Fibroblast of mammary gland (primary cell): ENCODE measurements around the gene ACKR3.

Experiments
- DNase-seq: peaks from one replicate; pipeline ENCODE4 v3.0.0-alpha.2; 2010; ENCODE audit warnings: low read depth
- H3K4me3 ChIP-seq: 2 replicates; pipeline ENCODE4 v1.5.1; 2011; ENCODE audit warnings: low read depth, mild to moderate bottlenecking, low read length, moderate library complexity; ENCODE audit not compliant: control insufficient read depth
- TF ChIP-seq, protein P1 (sequence below): conservative IDR thresholded peaks from 2 replicates; pipeline ENCODE4 v1.5.1; 2011; ENCODE audit warnings: low read depth, low read length, inconsistent platforms; ENCODE audit not compliant: control insufficient read depth, insufficient read depth

The ACKR3 gene

DNA sequence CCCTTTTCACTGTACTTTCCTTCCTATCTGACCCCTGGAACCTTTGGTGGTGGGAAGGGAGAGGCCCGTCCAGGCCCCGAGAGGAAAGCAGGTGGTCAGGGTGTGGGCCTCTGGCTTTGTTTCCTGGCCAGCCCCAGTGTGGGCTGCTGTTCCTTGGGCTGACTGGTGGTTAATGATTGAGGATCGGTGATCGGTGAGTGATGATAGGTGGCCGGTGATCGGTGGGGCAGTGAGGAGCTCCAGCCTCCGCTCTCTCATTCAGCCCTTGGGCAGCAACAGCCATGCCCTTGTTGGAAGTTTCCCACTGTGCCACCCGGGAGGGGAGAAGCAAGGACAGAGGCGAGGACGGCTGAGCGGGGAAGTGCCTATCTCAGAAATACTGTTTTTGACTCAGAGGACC is 7.3 kb downstream of the ACKR3 start:
- DNase-seq: no peak
- TF ChIP-seq, protein P1, sequence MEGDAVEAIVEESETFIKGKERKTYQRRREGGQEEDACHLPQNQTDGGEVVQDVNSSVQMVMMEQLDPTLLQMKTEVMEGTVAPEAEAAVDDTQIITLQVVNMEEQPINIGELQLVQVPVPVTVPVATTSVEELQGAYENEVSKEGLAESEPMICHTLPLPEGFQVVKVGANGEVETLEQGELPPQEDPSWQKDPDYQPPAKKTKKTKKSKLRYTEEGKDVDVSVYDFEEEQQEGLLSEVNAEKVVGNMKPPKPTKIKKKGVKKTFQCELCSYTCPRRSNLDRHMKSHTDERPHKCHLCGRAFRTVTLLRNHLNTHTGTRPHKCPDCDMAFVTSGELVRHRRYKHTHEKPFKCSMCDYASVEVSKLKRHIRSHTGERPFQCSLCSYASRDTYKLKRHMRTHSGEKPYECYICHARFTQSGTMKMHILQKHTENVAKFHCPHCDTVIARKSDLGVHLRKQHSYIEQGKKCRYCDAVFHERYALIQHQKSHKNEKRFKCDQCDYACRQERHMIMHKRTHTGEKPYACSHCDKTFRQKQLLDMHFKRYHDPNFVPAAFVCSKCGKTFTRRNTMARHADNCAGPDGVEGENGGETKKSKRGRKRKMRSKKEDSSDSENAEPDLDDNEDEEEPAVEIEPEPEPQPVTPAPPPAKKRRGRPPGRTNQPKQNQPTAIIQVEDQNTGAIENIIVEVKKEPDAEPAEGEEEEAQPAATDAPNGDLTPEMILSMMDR: no peak
- no peak overlapping the region for H3K4me3 ChIP-seq

DNA sequence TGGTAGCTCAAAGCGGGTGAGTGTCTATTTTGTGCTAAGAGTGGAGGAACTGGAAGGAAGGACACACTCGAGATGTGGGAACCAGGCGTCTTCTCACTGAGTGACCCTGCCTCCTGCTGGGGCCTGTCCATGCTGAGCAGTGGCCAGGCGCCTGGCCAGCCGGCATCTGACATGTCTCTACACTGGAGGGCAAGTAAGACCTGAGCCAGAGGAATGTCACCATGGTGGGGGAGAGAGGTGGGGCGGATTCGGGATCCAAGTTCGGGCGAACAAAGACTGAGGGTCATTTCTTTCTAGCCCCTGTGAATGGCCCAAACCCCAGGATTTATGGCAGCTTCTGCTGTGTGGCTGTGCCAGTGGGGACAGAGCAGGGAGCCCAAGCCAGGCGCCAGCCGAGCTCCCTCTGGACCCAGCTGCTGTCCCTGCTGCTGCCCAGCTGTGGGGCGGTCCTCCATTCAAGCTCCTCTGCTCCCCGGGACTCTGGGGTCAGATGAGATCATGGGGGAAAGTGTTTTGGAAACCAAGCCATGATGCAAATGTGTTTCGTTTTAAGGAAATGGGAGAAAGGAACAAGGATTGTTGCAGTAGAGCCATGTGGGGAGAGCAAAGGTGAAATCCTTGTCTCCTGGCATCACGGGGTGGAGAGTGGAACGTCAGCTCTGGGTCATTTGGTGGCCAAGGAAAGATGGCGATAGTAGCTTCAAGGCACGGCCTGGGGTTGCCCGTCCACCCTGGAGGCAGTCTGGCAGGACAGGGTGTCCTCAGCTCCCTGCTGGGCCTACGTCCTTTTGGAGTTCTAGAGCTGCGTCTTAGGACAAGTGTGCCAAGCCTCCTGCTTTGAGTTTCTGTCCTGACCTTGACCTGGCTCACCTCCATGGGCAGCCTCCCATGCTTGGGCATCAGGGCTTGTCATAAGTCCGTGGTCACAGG is 8.1 kb downstream of the ACKR3 start:
- TF ChIP-seq, protein P1: no peak
- H3K4me3 ChIP-seq: no peak overlapping the region
- no peak for DNase-seq

DNA sequence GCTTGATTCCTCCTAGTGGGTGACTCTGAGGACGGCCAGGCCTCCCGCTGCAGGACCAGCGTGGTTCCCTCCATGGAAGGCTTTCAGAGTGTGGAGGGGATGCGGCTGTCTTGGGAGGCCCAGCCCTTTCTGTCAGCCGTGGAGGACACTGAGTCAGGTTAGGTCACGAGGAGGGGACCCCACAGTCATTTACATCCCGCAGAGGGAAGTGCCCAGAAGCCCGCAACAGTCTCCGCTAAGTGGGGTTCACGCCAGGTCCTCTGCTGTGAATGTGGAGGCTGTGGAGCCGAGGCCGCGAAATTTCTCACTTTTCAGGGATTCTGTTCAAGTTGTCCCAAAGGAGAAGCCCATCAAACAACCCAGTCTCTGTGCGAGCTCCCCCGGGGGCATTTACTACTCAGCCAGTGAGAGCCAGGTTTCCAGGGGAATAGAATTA is 8.8 kb downstream of the ACKR3 start:
- TF ChIP-seq, protein P1: no peak
- DNase-seq: no peak
- H3K4me3 ChIP-seq: no peak overlapping the region

DNA sequence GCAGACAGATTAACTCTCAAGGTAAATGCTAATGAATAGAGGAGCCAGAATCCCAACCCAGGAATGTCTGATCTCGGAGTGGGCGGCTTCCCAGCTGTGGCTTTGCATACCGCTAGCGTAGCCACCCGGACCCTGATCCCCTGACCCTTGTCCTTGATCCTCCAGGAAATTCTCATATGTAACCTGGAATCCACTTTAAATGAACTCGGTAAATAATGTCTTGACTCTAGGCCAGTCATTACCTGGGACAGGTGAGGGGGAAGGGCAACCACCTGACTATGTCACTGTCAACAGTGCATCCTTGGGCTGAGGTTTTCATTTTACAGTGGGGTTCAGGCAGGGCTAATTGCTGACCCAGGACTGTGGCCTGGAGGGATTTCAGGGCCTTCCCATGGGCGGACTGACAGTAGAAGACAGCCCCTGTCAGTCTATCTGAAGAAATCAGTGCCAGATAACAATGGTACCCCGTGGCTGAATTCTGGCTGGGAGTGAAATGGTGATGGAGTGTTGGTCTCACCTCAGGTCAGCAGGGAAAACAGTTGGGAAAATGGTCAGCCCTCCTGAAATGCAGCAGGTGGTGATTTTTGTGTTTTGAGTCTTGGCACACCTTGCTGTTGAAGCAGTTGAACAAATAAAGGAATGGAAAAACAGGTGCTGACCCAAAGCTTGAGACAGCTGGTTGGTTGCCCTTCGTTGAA is 9.6 kb downstream of the ACKR3 start:
- DNase-seq: no peak
- H3K4me3 ChIP-seq: no peak overlapping the region
- TF ChIP-seq, protein P1: no peak

DNA sequence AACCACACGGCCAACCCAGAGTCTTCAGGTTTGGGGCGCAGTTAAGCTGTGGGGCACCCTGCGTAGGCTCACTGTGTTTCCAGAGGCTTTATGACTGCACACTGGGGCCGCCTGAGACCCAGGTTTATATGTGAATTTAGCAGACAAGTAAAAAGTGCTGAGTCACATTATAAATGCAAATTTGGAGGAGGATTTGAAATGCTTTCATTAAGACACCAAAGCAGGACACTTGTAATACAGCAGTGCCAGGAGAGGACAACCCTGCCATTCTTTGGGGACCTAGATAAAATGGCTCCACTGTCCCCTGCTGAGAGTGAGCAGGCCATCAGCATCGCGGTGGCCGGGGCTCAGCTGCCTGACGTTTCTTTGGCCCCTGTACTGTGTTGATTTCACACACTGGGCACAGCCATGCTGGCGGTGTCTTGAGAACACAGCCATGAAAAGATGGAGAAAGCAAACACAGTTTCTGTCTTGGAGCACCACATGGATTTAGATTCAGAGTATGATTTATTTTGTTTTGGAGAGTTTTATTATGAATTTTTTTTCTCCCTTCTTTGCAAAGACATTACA is 10.2 kb downstream of the ACKR3 start:
- H3K4me3 ChIP-seq: no peak overlapping the region
- TF ChIP-seq, protein P1: no peak
- DNase-seq: no peak

DNA sequence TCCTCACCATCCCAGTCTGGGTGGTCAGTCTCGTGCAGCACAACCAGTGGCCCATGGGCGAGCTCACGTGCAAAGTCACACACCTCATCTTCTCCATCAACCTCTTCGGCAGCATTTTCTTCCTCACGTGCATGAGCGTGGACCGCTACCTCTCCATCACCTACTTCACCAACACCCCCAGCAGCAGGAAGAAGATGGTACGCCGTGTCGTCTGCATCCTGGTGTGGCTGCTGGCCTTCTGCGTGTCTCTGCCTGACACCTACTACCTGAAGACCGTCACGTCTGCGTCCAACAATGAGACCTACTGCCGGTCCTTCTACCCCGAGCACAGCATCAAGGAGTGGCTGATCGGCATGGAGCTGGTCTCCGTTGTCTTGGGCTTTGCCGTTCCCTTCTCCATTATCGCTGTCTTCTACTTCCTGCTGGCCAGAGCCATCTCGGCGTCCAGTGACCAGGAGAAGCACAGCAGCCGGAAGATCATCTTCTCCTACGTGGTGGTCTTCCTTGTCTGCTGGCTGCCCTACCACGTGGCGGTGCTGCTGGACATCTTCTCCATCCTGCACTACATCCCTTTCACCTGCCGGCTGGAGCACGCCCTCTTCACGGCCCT is 11.2 kb downstream of the ACKR3 start:
- TF ChIP-seq, protein P1: no peak
- no peak for DNase-seq
- H3K4me3 ChIP-seq: no peak overlapping the region
